GM12892 (cell line): Measurements from ENCODE around the gene STUB1.

ENCODE experiments used
- POLR2A ChIP-seq: IDR thresholded peaks from 2 replicates; pipeline ENCODE4 v1.6.1; 2011; ENCODE audit warnings: low read depth, low read length, control low read depth
- POLR2AphosphoS5 ChIP-seq: IDR thresholded peaks from 2 replicates; pipeline ENCODE4 v1.6.1; 2011; ENCODE audit warnings: low read depth, low read length, control low read depth

- no peak for TF ChIP-seq POLR2A
- no peak for TF ChIP-seq POLR2AphosphoS5
Measured at GRCh38 chr16:660132-660458, 20.1 kb upstream of the STUB1 start.
